ENCODE measurements around the gene LRRC4C. TPM values are rescaled to one million over a fixed set of nuclear protein-coding genes. Genes with fewer than 3 reads are reported as not detected.

Gene LRRC4C
- total and polyA plus RNA-seq, 10 of the 15 experiments (the other 5 are each of a cell fraction or from before 2014, with no cell fraction given) = 1.5 TPM; not detected in 9

DNA sequence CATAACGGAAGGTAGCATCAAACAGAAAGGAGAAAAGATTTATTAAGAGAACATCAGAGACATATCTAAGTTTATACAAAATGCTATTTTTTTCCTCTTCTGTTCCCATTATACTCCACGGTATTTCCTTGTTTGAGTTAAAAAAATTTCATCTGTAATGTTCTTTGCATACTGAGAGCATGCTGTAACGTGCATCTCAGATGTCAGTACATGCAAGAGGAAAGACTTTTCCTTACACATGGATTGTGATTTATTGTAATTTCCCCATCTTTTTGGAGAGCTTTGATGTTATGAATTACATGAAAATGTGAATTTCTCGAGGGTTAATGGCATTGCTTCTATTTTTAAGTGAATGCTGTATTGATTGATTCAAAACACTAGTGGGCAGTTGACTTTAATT, 1164.0 kb downstream of the LRRC4C start:
- intact Hi-C loops (cut with micrococcal nuclease; ENCODE audit: unreplicated experiment) = loop anchor here (2.0 kb wide), 1 partner anchor 935 kb away; no protein-coding TSS in a partner anchor
- in situ Hi-C loops (cut with MboI) = no loop called here
- no peaks in the 10 kb centered on the region for H3K36me3 ChIP-seq (ENCODE audit: control insufficient read depth in 2 of 2, insufficient read depth in 2 of 2, low read length in 1 of 2)
- no peak overlapping the region for H3K4me3 ChIP-seq
- H3K9me3 ChIP-seq (replicated peaks; ENCODE audit: control insufficient read depth, insufficient read depth, low read length) = no peaks in the 10 kb centered on the region
- H4K20me1 ChIP-seq (ENCODE audit: control insufficient read depth, insufficient read depth) = no peaks in the 10 kb centered on the region
- TF ChIP-seq ZSCAN29 (IDR thresholded peaks at IDR 0.05) (no peak), BRCA1 (IDR thresholded peaks at IDR 0.05; ENCODE audit: low read depth, low read length) (no peak), STAT3 (IDR thresholded peaks at IDR 0.05; ENCODE audit: low read depth, low read length) (no peak), SUPT20H (IDR thresholded peaks at IDR 0.05; ENCODE audit: borderline replicate concordance, control insufficient read depth, low read depth, low read length) (no peak), BACH1 (IDR thresholded peaks at IDR 0.05; ENCODE audit: borderline replicate concordance) (no peak), YY1 (IDR thresholded peaks at IDR 0.05; ENCODE audit: low read depth, low read length) (no peak), CTCF (IDR thresholded peaks at IDR 0.05 in 2 of 3, conservative IDR thresholded peaks at IDR 0.05 in 1 of 3; ENCODE audit: control insufficient read depth in 2 of 3, extremely low read depth in 1 of 3, insufficient read depth in 1 of 3, low read depth in 3 of 3, low read length in 3 of 3) (no peak), ZNF217 (IDR thresholded peaks at IDR 0.05) (no peak), MTA2 (IDR thresholded peaks at IDR 0.05; ENCODE audit: low read depth) (no peak), CEBPZ (IDR thresholded peaks at IDR 0.05; ENCODE audit: low read depth, low read length) (no peak), MTA3 (IDR thresholded peaks at IDR 0.05; ENCODE audit: borderline replicate concordance, low read length) (no peak), FOXK2 (IDR thresholded peaks at IDR 0.05) (no peak)
- TF ChIP-seq, protein P1, sequence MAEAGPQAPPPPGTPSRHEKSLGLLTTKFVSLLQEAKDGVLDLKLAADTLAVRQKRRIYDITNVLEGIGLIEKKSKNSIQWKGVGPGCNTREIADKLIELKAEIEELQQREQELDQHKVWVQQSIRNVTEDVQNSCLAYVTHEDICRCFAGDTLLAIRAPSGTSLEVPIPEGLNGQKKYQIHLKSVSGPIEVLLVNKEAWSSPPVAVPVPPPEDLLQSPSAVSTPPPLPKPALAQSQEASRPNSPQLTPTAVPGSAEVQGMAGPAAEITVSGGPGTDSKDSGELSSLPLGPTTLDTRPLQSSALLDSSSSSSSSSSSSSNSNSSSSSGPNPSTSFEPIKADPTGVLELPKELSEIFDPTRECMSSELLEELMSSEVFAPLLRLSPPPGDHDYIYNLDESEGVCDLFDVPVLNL (IDR thresholded peaks at IDR 0.05; ENCODE audit: low read depth, low read length) = no peak
- H3K27ac ChIP-seq (ENCODE audit: control insufficient read depth, insufficient read depth) = no peak overlapping the region
- 21% methylated on average over 4 of the region's 4 CpGs for WGBS (ENCODE audit: insufficient coverage, insufficient replicate concordance, low lambda C conversion rate, missing lambda C conversion rate)
- H3K79me2 ChIP-seq (ENCODE audit: control insufficient read depth, insufficient read depth, low read length) = no peaks in the 10 kb centered on the region
- no peak overlapping the region for H2AFZ ChIP-seq (ENCODE audit: control insufficient read depth, low read depth, low read length)
- no TSS peak for BruUV-seq (replicated peaks)
- H3K9ac ChIP-seq (ENCODE audit: control insufficient read depth, insufficient read depth, low read length) = no peak overlapping the region
- ChIA-PET CTCF (interaction anchor here (0.9 to 1.9 kb wide), 4 partner anchors 10 to 920 kb away, joined by 3 to 18 read pairs (median 4); no protein-coding TSS in a partner anchor), POLR2A (no interaction called here), RAD21 (ENCODE audit: unreplicated experiment) (interaction anchor here (1.0 to 1.2 kb wide), 2 partner anchors 9 to 11 kb away, joined by 3 to 6 read pairs; no protein-coding TSS in a partner anchor), SMC1A (ENCODE audit: uncharacterized antibody, unreplicated experiment) (interaction anchor here (0.7 to 1.4 kb wide), 6 partner anchors 9 to 906 kb away, joined by 3 to 8 read pairs (median 4); no protein-coding TSS in a partner anchor)
- H3K27me3 ChIP-seq (replicated peaks in 1 of 2; ENCODE audit: control insufficient read depth in 2 of 2, insufficient read depth in 2 of 2, low read length in 1 of 2) = no peaks in the 10 kb centered on the region; a peak in 1 of 4 replicates
- ATAC-seq = no peak
- no peak for DNase-seq (ENCODE audit: low read depth, low spot score)
- H3K4me2 ChIP-seq (ENCODE audit: control insufficient read depth, insufficient read depth) = no peak overlapping the region
- H3K4me1 ChIP-seq (ENCODE audit: control insufficient read depth, insufficient read depth, low read length) = no peaks in the 10 kb centered on the region
- no peak for FAIRE-seq
